ENCODE data around the gene SH3D21. TPM values are rescaled to one million over a fixed set of nuclear protein-coding genes. Genes with fewer than 3 reads are reported as not detected.

The SH3D21 gene
- total RNA-seq, 1 experiment from 2014 or later, result 18.3 TPM

GRCh38 chr1:36359383-36359782 lies 53.2 kb downstream of the SH3D21 start:
- H3K4me1 Mint-ChIP-seq, result no peaks in the 10 kb centered on the region
- Histone ChIP-seq H4K20me1 (ENCODE audit: control insufficient read depth, insufficient read depth, insufficient read length) (no peaks in the 10 kb centered on the region), H2AFZ (ENCODE audit: low read length) (no peak overlapping the region), H3K4me2 (ENCODE audit: insufficient read depth, insufficient read length, low read length) (no peak overlapping the region), H2BK12ac (ENCODE audit: insufficient read length, low read depth, low read length) (no peak overlapping the region), H4K91ac (ENCODE audit: insufficient read length, low read depth, low read length) (no peak overlapping the region), H3K14ac (ENCODE audit: insufficient read depth, low read length) (no peak overlapping the region), H2BK120ac (ENCODE audit: low read depth, low read length, poor library complexity, severe bottlenecking) (no peak overlapping the region), H3K4me1 (ENCODE audit: insufficient read depth, low read length) (no peaks in the 10 kb centered on the region), H2BK15ac (ENCODE audit: low read depth, low read length) (no peak overlapping the region), H4K5ac (ENCODE audit: insufficient read length, low read depth, low read length) (no peak overlapping the region), H3K4ac (ENCODE audit: low read depth, low read length) (no peak overlapping the region), H3K23ac (ENCODE audit: insufficient read length, low read depth, low read length) (no peak overlapping the region), H3K27ac (ENCODE audit: insufficient read length, low read depth, low read length) (no peak overlapping the region), H3K18ac (ENCODE audit: insufficient read length, low read depth, low read length) (no peak overlapping the region), H2BK20ac (ENCODE audit: low read depth, low read length, poor library complexity, severe bottlenecking) (no peak overlapping the region), H4K8ac (replicated peaks; ENCODE audit: insufficient read length, low read depth, low read length) (no peak overlapping the region), H3K9me3 (ENCODE audit: control insufficient read depth, low read depth, low read length) (no peaks in the 10 kb centered on the region), H2AK5ac (ENCODE audit: insufficient read length, low read length) (no peak overlapping the region), H3K23me2 (ENCODE audit: insufficient read length, low read depth, low read length, poor library complexity, severe bottlenecking) (no peaks in the 10 kb centered on the region), H3K27me3 (ENCODE audit: insufficient read depth, low read length) (no peaks in the 10 kb centered on the region), H3K79me1 (ENCODE audit: insufficient read depth, low read depth, low read length, poor library complexity, severe bottlenecking) (no peaks in the 10 kb centered on the region), H3T11ph (ENCODE audit: low read length) (no peak overlapping the region), H3K9ac (ENCODE audit: extremely low read depth, insufficient read length, low read length) (no peak overlapping the region), H3K56ac (ENCODE audit: insufficient read length, low read depth, low read length) (no peak overlapping the region), H2BK5ac (ENCODE audit: insufficient read length, low read length) (no peak overlapping the region), H3K79me2 (ENCODE audit: insufficient read depth, low read length) (no peaks in the 10 kb centered on the region)
- WGBS (ENCODE audit: extremely low coverage, insufficient read length, low lambda C conversion rate), result no CpG with 5 or more reads among the region's 5 CpGs
- H3K9me3 Mint-ChIP-seq, result no peaks in the 10 kb centered on the region
- H3K36me3 Mint-ChIP-seq (ENCODE audit: insufficient read depth in 1 of 3, low read depth in 3 of 3), result peaks cover 7 to 45% (median 36%) of the 10 kb centered on the region in 3 experiments
- H3K27me3 Mint-ChIP-seq (ENCODE audit: low read depth), result no peaks in the 10 kb centered on the region
- H3K27ac Mint-ChIP-seq, result peak overlapping the region in 1 of 3 experiments; percentile 61; a peak in 3 of 7 replicates
- no peak for TF ChIP-seq CTCF (conservative IDR thresholded peaks at IDR 0.05)
- DNase-seq, result no peak
- H3K4me3 Mint-ChIP-seq, result no peak overlapping the region

All from H9 (cell line).